ENCODE measurements around the gene TBX18.

Gene TBX18

DNA sequence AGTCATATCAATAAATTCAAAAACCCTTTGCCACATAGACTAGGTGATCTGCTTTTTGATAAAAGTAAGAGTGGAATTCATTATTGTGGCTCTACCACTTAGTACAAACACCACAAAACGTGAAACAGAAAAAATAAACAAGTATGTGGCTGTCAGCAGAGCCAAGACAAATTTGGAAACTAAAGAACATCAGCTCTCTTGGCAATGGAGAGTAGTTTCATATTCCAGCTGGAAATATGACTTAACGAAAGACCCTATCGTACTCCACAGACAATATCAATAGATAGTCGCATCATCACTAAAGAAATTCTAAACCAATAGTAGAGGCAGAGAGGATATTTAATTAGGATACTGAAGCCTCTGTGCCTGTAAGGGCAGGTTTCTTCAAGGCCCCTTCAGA lies 20.8 kb downstream of the TBX18 start:
- no peak for DNase-seq

DNA sequence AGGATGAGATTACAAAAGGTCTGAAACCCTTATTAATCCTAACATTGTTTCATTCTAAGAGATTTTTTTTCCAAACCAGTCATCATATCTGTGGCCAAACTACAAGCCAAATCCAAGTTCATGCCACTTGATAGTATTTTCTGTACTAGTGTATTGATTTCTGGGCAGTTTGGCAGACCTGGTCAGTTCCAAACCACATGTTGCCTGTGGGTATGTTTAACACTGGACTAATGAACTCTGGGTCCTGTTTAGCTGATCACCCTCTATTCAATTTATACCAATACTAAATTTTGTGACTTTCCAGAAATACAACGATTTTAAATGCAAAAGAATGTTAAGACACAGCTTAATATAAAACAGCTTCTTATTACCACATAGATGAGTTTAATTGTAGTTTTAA lies 24.0 kb downstream of the TBX18 start:
- no peak for DNase-seq

DNA sequence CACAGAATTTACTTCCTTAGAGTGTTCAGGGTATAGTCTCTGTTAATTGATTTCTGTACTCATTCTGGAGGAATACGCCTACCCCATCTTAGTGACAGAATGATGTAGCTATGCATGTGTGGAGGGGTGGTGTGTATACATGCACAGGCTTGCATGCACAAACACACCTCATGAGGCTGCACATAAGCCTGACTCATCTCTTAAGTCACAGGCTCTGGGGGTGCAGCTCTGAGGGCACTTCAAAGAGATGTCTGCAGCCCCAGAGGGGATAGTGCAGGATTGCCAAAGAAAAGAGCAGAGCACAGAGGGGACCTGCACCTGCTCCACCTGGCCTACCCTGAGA lies 24.6 kb downstream of the TBX18 start:
- DNase-seq: no peak

DNA sequence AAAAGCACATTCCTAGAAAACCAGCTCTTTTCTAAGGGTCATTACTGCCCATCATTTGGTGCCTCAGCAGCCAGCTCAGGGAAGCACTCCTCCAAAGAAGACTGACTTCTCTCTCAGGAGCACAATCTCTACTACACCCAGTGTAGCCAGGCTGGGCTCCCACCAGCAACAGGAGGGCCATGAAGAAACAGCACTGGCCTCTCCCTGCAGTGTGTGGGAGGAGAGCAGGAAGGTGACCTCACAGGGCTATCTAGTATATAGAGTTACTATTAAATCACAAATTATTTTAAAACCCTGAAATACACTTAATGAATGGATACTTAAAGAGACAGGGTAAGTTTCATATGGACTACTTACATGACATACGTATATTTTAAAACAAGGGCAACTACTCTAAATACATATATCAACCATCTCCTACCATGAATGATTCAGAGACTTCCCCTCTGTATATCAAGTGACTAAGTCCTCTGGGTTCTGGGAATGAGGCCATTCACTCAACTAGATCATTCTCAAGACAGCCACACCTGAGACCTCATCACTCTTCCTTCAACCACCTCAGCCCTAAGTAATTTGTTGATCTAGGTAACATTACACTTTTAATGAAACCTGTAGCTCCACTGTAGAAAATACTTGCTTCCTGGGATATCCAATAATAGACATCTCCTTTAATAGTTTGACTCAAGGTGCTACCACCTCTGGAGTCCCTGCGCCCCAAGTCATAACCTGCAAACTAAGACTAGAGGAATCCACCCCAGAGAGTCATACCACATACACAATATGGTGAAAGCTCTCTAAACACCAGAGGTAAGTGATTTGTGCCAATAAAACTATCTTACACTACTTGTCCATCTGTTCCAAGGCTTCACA lies 25.2 kb downstream of the TBX18 start:
- DNase-seq: no peak

DNA sequence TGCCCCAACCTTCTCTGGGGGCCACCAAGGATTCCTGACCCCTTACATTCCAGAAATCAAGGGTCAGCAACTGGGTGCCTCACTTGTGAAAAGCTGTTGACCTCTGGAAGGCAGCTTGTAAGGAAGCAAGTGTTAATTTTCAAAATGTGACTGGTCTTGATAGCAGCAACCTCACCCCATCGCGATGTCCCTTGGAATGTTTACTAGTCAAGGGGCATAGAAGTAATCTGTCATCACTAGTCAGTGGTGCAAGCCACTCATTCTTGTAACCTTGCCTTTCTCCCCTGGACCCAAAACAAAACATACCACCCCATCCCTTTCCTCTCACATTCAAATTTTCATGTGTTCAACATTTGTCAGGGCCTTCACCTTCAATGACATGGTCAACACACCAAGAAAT lies 30.5 kb downstream of the TBX18 start:
- DNase-seq: no peak

DNA sequence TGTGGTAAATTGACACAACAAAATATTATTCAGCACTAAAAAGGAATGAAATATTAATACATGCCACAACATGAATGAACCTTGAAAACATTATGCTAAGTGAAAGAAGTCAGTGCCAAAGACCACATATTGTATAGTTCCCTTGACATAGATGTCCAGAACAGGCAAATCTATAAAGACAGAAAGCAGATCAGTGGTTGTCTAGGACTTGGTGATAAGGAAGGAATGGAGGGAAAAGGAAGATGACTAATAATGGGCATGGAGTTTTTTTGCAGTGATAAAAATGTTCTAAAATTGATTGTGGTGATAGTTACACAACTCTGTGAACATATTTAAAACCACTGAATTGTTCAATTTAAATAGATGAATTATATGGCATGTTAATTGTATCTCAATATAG lies 32.5 kb downstream of the TBX18 start:
- DNase-seq: no peak

DNA sequence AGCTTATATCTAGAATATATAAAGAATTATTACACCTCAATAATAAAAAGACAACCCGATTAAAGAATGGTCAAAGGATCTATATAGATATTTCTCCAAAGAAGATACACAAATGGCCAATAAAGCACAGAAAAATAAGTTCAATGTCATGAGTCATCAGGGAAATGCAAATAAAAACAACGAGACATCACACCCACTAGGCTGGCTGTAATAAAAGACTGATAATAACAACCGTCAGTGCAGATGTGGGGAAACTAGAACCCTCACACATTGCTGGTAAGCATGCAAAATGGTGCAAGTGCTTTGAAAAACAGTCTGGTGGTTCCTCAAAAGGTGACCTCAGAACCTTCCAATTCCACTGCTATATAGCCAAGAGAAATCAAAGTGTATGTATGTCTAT lies 33.0 kb downstream of the TBX18 start:
- DNase-seq: peak; percentile 14

DNA sequence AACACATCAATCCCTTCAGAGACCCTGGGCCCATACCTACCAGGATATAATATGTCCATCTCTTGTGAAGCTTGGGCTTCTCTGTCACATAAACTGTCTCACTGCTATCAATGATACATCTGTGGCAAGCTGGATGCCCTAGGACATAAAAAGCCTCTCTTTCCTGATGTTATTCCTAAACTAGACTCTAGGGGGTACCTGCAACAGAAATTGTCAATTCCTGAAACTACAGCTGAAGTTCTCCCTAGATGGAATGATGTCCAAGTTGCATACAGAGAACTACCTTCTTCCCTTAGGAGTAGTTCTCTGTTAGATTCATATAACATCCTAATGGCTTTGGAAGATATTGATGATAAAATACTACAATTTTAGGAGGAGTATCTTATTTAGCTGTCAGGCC lies 35.8 kb downstream of the TBX18 start:
- DNase-seq: peak; percentile 64

DNA sequence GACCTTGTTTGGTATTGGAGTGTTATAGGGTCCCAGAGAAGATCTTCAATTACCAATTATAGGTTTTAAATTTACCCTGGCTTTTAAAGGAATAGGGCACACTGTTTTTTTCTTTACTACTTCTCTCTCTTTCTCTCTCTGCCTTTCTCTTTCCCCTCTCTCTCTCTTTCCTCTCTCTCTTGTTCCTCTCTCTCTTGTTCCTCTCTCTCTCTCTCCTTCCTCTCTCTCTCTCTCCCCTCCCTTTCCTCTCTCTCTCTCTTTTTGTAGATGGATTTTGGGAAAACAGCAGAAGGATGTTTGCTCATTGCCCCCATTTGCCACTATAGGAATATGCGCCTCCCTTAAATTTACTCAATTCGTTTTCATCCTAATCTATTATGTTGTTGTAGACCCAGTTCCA lies 45.2 kb downstream of the TBX18 start:
- DNase-seq: no peak

DNA sequence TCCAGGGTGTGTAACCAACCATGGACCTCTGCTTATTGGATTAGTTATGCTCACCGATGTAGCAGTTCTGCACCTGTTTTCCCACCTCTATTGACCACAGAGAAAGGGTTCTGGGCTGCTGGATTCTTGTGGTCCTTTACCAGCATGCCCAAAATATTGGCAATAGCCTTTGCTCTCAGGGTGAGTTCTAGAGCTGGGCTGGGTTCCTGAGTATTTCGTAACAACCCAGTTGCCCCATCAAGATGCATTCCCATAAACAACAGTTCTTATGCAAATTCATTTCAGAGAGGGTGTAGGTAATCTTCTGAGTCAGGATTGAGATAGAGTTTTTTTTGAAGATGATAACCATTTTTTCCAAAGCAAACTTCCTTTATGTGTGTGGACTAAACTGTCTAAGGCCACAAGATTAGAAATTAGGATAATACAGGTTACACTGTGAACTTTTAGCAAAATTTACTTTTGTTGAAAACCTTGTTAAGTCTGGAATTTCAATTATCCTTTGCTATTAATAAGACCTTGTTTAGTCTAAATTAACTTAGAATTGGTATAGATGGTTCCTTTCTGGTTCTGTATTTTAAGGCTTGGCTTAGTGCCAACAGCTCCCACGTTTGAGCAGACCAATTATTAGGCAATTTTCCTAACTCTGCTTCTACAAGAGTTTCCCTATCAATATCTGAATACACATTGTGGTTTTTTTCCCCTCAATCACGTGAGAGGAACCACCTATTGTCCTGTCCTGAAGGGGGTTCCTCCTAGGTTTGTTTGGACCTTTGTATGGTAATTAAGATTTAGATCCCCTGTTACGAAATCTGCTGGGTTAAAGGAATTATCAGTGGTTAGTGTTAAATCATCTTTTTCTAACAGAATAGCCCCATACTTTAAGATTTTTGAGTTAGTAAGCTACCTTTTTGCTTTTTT lies 46.1 kb downstream of the TBX18 start:
- DNase-seq: no peak

DNA sequence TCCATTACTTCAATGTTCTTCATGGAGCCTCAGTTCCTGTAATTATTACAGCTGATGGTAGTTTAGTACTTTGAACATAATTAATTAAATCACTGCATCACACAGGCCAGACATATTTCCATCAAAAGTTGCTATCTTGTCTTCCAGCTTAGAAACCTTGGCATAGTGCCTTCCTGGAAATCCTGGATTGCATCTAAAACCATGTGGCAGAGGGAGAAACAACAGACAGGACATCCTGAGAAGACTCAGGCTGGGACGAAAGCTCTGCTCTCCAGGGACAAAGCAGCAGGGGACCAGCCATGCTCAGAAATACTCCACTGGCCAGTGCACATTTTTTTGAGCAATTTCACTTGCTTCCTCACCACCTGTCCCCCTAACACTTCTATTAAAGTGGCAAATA lies 55.3 kb downstream of the TBX18 start:
- no peak for DNase-seq

DNA sequence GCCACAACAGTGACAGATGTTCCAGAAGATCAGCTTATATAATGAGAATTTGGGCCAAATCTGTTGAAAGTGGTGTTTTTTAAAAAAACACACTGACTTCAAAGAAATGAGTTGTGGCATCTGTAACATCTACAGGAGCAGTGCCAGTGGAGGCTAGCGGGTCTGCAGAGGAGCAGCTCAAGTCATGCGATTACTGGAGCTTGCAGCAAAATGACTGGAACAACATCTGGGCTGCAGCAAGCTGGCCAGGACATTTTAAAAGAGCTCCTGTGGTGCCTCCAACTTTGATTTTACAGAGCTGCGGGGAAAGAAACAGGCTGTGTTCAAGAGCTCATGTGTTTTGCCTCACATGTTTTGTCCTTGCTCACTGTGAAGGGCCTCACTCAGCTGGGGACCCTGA lies 57.2 kb downstream of the TBX18 start:
- DNase-seq: no peak

DNA sequence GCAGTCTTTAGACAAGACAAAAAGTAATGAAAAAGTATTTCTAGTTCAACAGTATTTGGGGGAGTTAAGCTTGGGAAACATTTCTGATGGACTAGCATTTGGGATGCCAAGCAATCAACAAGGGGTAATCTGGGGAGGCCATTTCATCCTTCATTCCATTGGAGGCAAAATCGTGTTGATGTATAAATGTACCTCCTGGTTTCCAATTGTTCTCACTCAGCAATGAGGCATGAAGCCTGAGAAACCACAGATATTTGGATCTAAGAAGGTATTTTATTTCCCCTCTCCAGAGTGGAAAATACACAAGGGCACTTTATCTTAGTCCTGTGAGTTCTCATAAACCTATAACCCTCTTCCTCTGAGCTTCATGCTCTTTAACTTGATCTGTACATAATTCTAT lies 68.2 kb downstream of the TBX18 start:
- DNase-seq: no peak

DNA sequence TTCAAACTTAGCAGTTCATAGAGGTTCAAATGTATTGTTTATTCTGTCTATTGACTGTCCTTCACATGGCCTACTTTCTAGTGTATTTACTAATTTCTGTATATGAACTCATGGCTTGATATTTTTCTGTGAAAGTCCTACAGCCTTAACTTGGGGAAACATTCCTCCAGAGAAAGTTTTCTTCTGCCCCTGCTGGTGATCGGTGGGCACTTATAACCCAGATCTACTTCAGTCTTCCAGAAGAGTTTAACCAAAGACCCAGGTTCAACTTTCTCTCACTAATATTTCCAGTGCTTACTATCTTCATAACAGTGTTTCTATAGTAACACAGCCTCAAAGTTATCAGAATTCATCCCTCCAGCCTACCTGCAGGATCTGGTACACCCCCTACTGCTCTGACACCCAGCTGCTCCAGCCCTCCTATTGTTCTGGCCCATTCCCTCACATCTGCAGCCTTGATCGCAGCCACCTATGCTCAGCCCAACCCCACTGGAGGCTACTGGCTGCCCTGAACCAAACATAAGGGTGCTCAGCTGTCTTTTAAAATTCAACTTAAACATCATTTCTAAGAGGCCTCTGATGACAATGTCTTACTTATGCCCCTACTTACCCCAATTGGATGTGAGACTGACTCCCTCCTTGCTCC lies 72.3 kb downstream of the TBX18 start:
- no peak for DNase-seq

DNA sequence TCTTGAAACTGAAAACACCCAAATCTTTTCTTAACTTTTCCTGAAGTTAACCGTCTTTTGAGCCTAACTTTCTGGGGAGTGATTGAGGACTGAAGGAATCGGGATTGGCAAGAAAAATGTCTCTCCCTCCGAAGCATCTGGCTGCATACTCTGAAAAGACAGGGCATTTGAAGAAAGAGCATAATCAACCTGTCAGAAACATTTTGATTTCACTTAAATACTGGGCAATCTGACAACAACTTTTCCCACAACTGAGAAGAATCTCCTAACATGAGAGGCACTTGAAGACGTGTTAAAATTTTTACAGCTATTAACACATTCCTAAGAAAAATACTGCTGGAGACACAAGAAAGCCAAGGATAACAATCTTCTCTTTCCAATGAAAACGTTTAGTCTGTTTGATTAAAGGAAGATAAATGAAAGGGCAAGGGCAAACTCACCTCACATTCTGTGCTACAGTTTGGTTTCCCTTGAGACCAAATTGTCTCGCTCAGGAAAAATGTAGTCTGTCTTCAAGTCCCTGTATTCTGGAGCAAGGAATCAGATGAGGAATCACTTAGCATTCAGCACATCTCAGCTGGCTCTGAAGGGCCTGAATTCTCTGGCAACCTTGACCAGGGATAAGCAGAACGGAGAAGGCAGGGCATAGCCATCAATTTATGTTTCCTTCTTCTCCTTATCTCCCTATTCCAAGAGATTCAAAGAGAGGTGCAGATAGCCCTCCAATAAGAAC lies 76.1 kb downstream of the TBX18 start:
- no peak for DNase-seq

DNA sequence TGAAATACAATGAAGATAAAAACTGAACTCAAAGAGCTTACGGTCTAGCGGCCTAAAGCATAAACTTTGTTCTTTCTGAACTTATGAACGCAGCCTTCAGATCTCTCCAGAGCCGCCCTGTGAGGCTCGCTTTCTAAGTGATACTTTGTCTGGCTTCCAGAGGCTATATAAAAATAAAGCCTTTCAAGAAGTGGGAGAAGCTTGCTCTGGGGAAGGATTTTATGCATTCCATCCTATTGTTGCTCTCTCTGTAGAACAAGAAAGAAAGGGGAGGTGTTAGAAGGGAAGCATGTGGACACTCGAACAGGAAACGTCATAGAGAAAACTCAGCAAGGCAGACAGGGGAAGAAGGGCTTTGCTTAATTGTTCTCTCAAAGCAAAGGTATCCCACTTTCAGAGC lies 77.0 kb downstream of the TBX18 start:
- DNase-seq: no peak

DNA sequence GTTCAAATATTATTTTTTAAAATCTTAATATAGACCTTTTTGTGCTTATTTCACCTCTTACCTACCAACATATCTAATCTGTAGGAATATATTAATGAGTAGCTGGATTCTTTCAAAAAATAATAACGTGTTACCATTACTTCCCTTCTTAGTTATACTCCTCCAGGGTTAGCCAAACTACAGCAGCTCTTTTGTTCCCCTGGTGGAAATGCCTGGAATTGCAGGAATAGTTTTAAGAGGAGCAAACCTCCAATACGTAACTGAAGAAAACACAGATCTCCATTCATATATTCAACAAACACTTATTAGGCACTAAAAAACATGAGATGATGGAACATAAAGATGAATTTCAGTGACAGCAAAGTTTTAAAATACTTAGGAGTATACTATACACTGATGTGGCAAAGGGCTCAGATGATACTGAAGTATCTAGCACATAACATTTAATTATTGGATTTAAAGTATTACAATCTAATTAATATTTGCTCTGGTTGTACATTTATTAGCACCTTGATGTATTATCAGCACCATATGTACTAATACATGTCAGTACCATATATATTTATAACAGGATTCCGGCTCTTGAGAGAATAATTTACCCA lies 78.3 kb downstream of the TBX18 start:
- DNase-seq: peak; percentile 52

DNA sequence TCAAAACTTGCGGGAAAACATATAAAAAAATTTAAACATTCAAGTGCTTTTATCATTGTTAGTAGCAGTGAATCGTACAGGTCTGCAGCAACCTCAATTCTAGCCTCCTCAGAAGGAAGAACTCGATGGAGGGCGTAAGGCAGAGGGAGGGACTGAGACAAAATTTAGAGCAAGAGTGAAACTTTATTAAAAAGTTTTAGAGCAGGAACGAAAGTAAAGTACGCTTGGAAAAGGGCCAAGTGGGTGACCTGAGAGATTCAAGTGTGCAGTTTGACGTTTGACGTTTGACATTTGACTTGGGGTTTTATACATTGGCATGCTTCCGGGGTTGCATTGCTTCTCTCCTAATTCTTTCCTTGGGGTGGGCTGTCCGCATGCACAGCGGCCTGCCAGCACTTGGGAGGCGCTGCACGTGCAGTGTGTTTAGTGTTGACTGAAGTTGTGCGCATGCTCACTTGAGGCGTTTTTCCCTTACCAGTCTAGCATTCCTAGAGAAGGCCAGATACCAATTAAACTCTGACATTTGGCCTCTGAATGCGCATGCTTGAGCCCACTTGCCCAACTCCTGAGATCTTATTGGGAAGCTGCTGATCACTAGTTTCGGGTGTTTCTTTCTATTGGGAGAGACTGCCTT lies 82.6 kb downstream of the TBX18 start:
- DNase-seq: peak; percentile 68

DNA sequence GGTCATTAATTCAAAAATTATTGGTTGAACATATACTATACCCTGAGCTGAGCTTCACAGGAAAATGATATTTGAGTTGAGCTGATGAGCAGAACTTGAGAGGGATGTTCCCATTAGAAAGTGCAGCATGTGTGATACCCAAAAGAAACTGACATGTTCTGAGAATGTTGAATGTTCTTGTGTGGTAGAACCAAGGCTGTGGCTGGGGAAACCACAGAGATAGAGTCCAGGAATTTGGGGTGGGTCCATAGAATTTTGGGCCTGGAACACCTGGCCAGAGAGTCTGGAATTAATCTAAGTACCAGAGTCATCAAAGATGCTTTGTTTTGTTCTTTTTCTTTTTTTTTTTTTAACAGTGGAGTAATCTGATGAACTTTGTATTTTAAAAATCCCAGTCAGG lies 88.7 kb downstream of the TBX18 start:
- no peak for DNase-seq

DNA sequence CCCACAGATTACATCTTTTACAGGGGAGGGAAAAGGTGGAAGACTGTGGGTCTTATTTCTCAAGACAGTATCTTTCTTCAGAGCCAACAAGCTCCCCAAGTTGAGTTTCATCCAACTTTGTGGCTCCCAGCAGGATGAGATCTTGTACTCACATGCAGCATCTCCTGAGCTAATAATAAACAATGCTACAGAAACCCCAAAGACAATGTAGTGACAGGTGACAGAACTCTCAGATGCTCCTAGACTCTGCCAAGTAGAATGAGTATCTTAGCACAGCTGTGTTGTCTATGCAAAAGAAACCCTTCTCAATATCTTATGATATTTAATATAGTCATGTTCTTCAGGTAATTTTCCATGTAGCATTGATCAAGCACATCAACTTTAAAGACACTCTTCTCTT lies 90.0 kb downstream of the TBX18 start:
- no peak for DNase-seq

DNA sequence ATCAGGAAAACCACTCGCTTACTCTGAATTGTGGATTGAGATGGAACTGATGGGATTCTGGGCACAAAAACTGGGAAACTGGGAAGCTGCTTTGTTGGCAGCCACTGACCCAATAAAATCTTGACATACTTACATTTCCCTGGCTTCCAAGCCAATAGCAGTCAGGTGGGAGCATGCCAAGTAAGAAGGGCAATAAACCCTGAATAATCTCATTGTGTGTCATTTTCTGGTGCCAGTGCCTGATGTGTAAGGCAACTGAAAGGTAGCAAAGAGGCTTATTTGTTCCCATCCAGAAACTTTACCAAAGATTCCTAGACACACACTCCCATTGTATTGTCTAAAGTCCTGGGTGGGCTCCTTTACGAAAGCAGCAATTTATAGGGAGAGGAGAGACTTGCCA lies 93.2 kb downstream of the TBX18 start:
- DNase-seq: no peak

DNA sequence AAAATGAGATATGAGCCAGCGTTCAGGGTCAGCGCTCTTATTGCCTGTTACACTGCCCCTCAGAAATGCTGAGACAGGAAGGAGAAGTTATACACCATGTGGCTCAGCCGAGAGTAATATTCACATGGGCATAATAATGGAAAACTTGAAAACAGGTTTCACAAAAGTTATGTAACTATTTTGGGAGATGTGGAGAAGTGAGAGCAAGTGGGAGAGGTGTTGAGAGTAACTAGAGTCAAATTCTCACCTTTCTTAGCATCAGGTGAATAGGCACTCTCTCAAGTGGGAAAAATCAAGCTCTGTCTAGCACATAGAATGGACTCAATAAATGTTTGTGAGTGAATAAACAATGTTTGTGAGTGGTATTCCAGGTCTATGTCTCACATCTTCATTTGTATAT lies 94.5 kb downstream of the TBX18 start:
- no peak for DNase-seq
